HG03520 (cell line): ENCODE measurements around the gene RSPO3.
"Not testable (repeated sequence)": the region's sequence is repeated elsewhere in the genome, so short reads cannot be mapped to it uniquely, and the experiment has no call there.

Source experiments
- ATAC-seq: cut with Tn5 transposase; IDR thresholded peaks from one replicate; pipeline ENCODE4 v1.9.1; 2021; ENCODE audit warnings: mild to moderate bottlenecking, moderate library complexity; ENCODE audit not compliant: unreplicated experiment

The RSPO3 gene, protein sequence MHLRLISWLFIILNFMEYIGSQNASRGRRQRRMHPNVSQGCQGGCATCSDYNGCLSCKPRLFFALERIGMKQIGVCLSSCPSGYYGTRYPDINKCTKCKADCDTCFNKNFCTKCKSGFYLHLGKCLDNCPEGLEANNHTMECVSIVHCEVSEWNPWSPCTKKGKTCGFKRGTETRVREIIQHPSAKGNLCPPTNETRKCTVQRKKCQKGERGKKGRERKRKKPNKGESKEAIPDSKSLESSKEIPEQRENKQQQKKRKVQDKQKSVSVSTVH

DNA sequence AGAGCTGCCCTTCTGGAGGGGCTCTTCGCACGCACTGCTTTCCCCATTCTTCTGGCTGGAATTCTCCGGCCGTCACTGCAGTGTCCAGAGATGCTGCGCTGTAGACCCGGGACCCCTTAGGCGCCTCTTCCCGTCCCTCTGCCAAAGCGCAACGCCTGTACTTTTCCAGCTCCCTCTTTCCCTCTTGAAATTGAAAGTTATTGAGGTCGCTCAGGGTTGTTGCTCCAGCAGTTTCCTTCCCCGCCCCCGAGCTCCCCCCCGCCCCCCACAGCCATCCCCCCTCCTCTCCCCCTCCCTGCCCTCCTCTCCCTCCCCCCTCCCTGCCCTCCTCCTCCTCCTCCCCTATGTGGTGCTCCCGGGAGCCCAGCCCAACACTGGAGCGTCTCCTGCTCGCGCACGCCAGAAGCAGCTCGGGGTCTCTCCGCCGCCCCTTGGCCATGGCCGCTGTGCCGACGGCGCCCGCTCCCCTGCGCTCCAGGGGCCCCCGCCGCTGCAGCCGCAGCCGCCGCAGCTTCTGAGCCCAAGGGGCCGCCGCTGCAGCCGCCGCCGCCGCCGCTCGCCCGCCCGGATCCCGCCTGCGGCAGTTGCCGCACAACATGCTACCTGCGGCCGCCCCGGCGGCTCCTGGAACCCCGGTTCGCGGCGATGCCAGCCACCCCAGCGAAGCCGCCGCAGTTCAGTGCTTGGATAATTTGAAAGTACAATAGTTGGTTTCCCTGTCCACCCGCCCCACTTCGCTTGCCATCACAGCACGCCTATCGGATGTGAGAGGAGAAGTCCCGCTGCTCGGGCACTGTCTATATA, at the start of gene RSPO3:
TSS of gene RSPO3 (plus strand) at position 374 of the 804 bp plus-strand sequence. CDS start 522 bp downstream, outside the sequence.
- no peak for ATAC-seq

DNA sequence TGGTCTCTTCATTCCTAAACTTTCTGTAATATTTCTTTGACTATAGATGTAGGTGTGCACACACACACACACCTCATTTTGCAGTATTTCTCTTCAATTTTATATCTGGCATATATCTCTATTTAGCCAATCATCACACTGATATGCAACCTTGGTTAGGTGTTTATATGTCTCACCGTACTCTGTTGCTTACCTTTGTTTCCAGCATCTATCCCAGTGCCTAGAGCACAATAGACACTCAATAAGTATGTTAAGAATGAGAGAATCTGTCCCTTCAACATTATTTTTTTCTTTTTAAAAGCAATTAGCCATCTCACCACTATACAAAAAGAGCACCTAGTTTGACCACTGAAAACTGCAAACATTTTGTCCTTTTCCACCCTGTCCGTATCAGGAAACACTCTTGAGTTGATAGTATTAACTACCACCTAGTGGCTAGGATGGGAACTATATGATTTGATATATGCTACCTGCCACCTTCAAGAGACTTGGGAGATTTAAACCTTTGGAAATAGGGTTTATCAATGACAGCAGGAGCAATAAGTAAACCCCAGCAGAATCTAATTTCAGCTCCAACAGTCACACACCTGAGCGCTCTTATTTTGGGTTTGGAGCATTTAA, 48.7 kb upstream of the RSPO3 start:
- ATAC-seq: peak; percentile 67

DNA sequence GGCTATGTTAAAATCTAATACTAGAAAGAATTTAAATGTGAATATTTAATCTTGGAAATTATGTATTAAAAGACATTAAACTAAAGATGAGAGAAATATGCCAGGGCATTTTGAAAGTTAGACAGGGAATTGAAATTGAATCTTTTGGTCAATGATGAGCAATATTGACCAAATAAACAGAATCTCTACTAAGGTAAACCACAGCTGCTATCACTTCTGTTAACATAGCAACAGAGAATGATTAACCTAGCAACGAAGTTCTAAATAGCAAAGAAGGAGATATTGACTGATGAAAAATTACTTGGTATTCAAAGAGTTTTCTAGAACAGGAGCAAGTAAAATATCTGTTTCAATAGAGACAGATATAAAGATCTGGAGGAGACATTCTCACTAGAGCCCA, 45.2 kb upstream of the RSPO3 start:
- ATAC-seq: peak; percentile 73

DNA sequence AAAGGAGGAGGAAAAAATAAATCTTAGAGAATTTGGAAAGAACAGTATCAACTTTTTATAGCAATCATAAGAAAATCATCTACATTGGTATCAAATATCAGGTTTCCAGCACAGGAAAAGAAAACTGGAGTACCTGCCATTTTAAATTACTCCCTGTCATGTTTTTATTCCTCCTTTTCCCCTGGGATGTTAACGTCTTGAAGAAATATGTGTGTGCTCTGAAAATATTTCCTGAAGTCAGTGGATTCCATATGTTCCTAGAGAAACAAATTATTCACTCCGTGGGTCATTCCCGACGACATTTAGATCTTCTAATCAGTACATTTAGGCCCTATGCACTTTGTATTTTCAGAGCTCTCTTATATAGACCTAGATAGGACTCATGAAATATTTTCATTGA, 42.0 kb upstream of the RSPO3 start:
- no peak for ATAC-seq

DNA sequence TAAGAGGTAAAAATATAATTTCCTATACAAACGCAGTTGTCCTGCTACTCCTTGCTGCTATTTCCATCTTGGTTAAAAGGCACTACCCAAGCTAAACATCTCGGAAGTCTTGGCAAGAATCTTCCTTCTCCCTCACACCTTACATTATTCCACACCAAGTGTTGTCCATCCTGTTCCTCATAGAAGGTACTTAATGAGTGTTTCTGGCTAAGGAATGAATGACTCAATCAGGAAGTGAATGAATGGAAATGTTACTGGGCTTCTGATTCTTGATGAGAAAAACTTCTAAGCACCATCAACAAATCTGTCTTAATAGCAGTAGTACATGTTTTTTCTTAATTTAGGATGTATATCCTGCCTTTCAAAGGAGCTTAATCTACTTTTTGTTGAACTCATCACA, 40.6 kb upstream of the RSPO3 start:
- no peak for ATAC-seq

DNA sequence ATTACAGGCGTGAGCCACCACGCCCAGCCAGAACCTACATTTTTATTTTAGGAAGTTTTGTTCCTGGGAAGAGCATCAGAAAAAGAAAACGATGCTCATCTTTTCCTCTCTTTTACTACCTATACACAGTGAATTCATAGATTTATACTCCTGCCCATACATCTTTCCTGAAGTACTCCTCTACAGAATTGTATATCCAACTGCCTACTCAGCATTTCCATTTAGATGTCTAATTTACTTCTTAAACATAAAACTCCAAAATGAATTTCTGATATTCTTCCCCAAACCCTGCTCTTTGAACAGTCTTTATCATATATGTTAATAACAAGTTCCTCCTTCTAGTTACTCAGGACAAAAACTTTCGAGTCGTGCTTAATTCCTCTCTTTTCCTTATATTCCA, 39.8 kb upstream of the RSPO3 start:
- ATAC-seq: no peak

DNA sequence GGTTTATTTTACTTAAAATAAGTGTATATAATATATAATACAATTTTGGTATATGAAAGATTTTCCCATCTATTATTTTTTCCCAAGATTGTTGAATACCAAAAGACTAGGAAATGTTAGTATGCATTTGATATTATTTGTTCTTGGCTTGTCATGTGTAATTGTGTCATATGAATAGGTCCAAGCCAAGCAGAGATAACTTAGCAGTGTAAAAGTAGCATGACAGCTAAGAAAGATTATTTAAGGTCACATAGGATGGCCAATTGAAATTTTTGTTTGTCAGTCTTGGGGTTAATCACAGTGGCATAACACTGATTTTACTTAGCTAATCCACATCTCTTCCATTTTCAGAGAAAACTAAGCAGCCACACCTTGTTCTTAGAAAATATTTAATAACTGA, 38.8 kb upstream of the RSPO3 start:
- ATAC-seq: no peak

DNA sequence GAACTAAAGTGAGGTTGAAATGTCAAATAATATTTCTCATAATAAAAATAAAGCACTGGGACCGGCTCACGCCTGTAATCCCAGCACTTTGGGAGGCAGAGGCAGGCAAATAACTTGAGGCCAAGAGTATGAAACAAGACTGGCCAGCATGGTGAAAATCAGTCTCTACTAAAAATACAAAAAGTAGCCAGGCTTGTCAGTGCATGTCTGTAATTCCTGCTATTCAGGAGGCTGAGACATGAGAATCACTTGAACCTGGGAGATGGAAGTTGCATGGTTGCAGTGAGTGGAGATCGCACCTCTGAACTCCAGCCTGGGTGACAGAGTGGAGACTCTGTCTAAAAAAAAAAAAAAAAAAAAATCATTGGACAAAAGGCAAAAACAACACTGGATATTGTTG, 38.4 kb upstream of the RSPO3 start:
- no peak for ATAC-seq

DNA sequence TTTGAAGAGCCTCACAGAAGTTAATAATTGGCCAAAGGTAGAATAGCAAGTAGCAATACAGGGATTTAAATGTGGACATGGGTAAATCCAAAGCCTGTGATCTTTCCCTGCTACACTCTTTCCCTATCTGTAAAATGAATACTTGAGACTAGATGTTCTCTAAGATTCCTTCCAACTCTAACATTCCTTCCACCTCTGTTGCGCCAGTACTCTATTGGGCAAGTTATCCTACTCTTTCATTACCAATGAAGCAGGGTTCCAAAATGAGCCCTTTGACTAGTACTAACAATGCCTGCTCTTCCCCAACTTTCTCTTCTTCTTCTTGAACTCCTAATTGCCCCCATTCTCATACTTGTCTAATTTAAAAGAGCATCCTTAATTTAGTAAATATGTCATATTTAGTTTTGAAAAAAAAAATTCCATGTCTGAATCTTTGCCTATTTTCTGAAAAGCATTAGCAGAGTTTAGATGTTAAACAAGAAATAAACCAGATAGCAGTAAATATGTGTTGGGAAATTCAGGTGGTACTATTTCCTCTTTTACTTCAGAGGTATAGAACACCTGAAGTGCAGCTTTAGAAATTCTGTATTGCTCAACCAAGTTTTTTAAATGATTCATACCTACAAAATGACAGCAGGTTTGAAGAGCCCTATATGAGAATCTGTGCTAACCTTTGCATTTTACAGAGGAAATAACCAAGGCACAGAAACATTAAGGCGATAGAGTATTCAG, 35.1 kb upstream of the RSPO3 start:
- ATAC-seq: no peak

DNA sequence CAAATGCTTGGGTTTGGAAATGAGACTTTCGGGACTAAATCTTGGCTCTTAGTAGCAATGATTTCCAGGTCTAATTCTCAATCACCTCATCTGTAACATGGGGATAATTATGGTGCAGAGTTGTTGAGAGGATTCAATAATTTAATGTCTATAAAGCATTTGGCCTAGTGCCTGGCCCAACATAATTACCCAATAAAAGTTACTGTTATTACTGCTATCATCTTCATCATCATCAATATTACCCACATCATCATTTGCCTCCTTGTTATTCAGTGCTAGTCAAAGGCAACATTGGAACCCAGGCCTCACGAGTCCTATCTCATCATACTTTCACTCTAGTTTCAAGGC, 34.5 kb upstream of the RSPO3 start:
- ATAC-seq: no peak

DNA sequence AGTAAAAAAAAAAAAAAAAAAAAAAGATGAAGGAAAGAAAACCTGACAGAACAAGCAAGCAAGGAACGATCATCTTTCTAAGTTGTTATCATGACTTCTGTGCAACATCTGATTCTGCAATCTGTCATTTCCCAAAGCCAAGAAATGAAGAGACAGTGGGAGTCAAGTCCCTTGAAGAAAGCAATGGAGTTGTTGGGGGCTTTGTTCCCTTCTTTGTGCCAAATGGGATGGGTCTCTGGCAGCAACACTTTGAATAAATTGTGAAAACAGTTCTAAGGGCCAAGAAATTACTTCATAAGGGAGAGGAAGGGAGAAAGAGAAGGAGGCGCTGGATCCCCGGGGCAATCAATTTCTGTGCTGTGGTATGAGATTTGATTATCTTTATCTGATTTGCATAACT, 33.3 kb upstream of the RSPO3 start:
- ATAC-seq: no peak

DNA sequence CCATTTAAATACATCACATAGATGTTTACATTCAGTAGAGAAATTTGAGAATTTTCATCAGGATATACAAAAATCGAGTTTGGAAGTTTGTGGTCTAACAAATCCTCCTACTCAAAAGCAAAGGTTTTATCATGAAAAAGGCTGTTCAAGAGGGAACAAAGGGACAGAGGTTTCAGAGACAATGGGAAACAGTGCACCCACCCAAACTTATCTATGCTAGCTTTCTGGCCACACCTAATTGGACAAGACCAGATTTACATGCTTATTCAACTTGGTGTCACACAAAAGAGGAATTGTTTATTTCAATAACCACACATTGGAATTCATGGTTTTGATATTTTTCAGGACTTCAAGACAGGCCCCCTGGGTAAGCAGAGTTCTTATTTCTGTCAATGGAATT, 28.4 kb upstream of the RSPO3 start:
- no peak for ATAC-seq

DNA sequence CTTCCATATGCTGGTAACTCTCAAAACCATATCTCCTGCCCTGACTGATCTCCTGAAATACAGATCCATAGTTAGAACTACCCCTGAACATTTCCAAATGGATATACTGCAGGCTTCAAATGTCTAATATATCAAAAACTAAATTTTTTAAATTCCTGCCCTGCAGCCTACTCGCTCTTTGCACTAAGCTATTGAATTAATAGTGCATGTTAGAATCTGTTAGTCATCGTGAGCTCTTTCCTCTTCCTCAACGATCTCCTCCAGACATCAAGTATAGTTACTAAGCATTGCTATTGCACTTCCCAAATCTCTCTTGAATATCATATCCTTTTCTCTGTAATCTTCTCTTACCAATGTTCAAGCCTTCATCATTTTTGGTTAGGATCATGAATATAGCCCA, 26.0 kb upstream of the RSPO3 start:
- ATAC-seq: no peak

DNA sequence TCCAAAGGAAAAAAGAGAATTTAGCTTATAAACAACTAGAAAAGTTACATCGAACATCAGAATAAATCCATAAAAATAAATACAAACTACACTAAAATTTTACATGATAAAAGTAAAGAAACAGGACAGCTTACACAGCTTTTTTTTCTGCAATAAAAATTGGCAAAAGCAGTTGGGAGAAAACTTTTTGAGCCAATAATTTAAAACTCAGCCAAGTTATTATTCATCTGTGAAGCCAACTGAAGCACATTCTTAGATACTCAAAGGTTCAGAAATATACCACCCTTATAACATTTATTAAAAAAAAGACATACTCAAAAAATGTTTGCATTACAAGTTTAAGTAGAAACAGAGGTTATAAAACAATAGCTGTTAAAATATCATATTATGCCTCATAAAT, 23.7 kb upstream of the RSPO3 start:
- no peak for ATAC-seq

DNA sequence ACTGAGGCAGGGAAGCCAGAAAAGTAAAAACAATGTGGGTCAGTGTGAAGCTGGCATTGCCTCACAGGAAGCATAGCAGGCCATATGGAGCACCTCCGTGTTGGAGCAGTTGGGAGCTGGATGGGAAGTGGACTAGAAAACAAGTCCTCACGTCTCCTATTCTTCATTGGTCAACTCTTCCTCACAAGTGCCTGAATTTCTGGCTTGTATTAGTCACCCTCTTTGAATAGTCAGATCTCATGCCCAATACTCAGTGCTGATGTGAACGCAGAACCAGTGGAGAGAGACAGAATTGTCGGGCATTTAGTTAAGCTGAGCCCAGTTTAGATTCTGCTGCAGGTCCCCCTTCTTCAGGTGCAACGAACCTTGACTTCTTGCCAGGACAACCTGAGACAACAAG, 22.3 kb upstream of the RSPO3 start:
- no peak for ATAC-seq

DNA sequence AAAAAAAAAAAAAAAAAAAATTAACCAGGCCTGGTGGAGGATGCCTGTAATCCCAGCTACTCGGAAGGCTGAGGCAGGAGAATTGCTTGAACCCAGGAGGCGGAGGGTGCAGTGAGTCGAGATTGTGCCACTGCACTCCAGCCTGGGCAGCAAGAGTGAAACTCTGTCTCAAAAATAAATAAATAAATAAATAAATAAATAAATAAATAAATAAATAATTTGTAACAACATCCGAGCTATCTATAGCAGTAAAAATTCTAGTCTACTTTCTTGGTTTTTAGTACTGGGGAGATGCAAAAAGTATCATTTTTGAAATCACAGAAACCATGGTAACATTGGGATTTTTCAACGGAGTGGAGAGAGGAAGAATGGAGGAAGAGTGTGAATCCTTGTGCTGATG, 21.0 kb upstream of the RSPO3 start:
- ATAC-seq: not testable (repeated sequence)

DNA sequence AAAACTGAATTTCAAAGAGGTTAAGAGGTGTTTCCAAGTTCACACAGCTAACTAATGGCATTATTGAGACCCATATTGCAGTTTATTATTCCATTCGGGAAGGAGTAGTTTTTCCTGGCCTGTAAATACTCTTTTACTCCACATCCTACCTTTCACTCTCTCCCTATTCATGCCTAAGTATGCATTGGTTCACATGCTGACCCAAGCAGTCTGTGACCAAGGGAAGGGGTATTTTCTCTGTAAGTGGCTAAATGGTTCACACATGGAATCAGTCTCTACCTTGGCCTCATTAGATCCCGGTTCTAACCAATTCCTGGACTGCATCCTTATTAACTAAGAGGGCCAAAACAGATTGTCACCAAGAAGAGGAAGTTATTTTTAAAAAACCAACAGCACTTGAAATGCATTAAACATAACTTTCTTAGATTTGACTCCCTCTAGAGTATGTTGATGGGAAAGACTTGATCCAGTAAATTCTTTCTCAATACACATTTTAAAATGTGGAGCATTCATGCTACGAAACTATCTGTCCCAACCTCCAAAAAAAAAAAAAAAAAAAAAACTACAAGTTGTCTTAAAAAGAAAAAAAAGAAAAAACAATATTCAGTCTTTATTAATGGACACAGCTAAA, 17.8 kb upstream of the RSPO3 start:
- ATAC-seq: no peak

DNA sequence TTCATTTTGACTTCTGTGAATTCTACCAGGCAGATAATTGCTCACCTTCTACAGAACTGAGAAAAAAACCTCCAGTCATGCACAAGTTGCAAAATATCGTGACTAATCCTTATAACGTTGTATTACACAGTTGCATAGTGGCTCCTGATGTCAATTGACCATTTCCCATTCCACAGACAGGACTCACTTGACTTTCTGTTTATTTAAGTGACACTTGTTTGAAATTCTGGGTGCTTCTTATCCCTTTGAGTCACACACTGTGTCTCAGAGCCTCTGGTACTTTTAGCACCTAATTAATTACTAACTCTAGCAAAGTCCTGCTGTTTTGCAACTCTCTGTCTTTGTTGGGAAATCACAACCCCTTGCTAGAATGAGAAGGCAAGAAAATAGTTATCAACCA, 16.2 kb upstream of the RSPO3 start:
- no peak for ATAC-seq

DNA sequence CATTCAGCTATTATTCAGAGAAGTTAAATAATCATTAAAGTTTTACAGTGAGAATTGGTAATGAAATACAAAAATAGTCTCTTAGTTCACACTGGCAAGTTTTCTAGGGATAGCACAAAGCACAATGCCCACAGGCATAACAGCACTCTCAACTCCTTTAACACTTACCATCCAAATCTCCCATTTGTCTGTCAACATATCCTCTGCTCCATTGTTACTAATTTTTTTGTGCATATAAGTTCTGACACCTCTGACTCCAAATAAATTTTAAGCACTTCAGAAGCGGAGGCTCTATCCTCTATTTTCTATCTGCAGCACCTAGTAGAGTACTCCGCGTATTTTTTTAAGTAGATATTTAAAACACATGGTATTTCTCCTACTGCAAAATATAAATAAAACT, 15.6 kb upstream of the RSPO3 start:
- ATAC-seq: no peak

DNA sequence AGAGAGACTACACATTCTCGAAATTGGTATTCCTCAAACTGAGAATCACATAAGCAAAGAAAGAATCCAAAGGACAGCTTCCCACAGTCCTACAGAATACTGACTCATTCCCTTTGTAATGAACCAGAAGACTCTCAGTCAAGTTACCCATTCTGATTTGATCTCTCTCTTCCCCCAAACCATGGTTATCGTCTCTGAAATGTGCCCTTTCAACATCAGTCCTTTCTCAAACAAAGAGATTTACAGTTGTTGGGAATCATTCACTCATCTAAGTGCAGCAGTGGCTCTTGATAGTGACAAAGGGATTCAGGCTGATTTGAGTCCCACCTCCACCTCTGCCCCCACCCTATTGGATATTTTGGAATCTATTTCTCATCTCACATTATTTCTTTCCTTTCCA, 15.0 kb upstream of the RSPO3 start:
- ATAC-seq: no peak

DNA sequence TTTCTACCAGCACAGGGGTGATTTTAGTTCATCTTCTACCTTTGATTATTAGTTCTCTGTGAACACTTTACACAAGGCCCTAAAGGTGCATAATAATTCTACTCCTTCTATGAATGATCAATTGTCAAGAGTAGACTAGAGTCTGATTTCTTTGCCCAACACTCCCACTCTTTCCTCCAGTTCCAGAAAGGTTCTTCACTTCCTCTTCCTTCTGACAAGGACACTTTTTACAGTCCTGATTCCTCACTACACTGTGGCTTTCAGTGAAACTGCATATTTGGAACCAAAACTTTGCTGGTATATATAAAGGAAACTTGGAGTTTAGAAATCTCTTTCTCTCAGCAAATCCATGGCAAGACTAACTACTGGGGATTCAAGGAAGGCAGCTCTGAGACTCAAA, 10.6 kb upstream of the RSPO3 start:
- no peak for ATAC-seq
